Esophagus squamous epithelium (tissue), 5 donors: ENCODE data around the gene ATL2. TPM values are rescaled to one million over a fixed set of nuclear protein-coding genes. Genes with fewer than 3 reads are reported as not detected.
A peak's percentile ranks its signal among the peaks of the same experiment; 100 is the strongest.

Experiments
- DNase-seq: peaks from one replicate; lab custom pipeline; 2025; lab: John Stamatoyannopoulos, UW
- H3K27ac ChIP-seq, 4 donors: fragments of 200-600 bp; sonication (generic); one replicate each; pipeline ENCODE4 v1.5.1; 2016 to 2019; ENCODE audit warnings: mild to moderate bottlenecking in 1 of 4
- H3K27me3 ChIP-seq, 4 donors: fragments of 200-600 bp; sonication (generic); 1 replicate in 3 of 4; 2 replicates in 1 of 4; pipeline versions ENCODE4 v1.5.1 to v1.6.0; 2017 to 2021; ENCODE audit warnings: antibody characterized with exemption in 1 of 4
- H3K36me3 ChIP-seq, 3 donors: fragments of 200-600 bp; sonication (generic); one replicate each; pipeline ENCODE4 v1.5.1; 2016 to 2019
- H3K4me1 ChIP-seq, 3 donors: fragments of 200-600 bp; sonication (generic); one replicate each; pipeline ENCODE4 v1.5.1; 2017 to 2019
- H3K4me3 ChIP-seq, 4 donors: fragments of 200-600 bp; sonication (generic); 1 replicate in 3 of 4; 2 replicates in 1 of 4; pipeline ENCODE4 v1.5.1; 2016 to 2019; ENCODE audit warnings: mild to moderate bottlenecking in 2 of 4, moderate library complexity in 1 of 4
- H3K9me3 ChIP-seq, 3 donors: fragments of 200-600 bp; sonication (generic); one replicate each; pipeline ENCODE4 v1.5.1; 2016 to 2019
- POLR2A ChIP-seq, 4 donors: fragments of 450-650 bp; IDR thresholded peaks; one replicate each; pipeline ENCODE4 v1.6.1; 2017; ENCODE audit warnings: antibody characterized with exemption in 4 of 4, mild to moderate bottlenecking in 4 of 4, moderate library complexity in 3 of 4
- WGBS, 2 donors: methylation state at CpG; one replicate each; pipeline ENCODE4 v1.1.5; 2018; 5-methylcytosine and 5-hydroxymethylcytosine counted together
- intact Hi-C: fragments of 100-400 bp; cut with DNase I; formaldehyde crosslinking; loops from one replicate; pipeline ENCODE4 v1.15.0; 2022
- total RNA-seq, 4 donors: library from RNA; depleted of rRNA; stranded (reverse); fragments of >200 nt; gene quantifications; one replicate each; pipeline ENCODE4 v1.1.0, GENCODE V29; 2016
- TF ChIP-seq, protein P1 (sequence below), 6 experiments: fragments of 450-650 bp in 4 of 6; fragments of 200-600 bp in 2 of 6; sonication (generic) in 2 of 6; IDR thresholded peaks; one replicate each; pipeline ENCODE4 v1.5.1; 2016 to 2019; ENCODE audit warnings: antibody characterized with exemption in 6 of 6, mild to moderate bottlenecking in 4 of 6, moderate library complexity in 4 of 6
- donor health status: DM: yes; HTN: yes; CAD: no.

ATL2 gene
- 100 to 1,000 TPM in 2 of 4 donors, 10 to 100 TPM in 2; 65.2 to 178 (median 91.3) TPM for total RNA-seq

DNA sequence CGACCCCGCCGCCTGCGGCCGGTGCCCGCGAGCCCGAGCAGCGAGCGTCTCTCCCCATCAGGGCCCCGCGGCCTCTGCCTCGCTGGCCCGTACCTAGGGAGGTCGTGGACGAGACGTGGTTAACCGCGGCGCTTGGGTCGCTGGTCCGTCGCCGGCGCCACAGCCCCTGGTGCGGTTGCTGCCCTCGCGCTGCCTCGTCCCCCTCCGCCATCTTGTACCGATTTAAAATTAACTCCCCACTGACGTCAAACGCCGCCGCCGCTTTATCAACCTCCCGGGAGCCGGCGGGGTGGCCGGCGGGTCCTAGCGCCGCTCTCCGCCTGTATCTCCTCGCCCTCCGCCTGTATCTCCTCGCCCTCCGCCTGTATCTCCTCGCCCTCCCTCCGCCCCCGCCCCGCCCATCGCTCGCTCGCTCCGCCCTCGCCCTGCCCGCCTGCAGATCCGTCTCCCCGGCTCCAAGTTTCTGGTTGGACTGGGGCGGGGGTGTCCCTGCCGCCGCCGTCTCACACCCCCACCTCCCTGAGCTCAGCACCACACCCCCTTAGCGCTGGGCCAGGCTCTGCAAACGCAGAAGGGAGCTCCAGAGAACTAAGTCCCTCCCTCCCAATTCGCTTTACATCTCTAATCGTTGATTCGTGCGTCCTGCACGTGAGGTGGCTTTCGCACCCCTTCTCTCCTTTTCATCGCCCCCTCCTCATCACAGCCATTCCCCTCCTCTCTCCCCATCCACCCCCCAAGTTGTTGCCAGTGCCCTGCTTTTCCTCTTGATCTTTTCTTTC, at the start of gene ATL2:
ATL2 (minus strand) TSS at position 224 of the 779 bp plus-strand sequence; CDS start at position 211, 13 bp downstream.
- TF ChIP-seq, protein P1, sequence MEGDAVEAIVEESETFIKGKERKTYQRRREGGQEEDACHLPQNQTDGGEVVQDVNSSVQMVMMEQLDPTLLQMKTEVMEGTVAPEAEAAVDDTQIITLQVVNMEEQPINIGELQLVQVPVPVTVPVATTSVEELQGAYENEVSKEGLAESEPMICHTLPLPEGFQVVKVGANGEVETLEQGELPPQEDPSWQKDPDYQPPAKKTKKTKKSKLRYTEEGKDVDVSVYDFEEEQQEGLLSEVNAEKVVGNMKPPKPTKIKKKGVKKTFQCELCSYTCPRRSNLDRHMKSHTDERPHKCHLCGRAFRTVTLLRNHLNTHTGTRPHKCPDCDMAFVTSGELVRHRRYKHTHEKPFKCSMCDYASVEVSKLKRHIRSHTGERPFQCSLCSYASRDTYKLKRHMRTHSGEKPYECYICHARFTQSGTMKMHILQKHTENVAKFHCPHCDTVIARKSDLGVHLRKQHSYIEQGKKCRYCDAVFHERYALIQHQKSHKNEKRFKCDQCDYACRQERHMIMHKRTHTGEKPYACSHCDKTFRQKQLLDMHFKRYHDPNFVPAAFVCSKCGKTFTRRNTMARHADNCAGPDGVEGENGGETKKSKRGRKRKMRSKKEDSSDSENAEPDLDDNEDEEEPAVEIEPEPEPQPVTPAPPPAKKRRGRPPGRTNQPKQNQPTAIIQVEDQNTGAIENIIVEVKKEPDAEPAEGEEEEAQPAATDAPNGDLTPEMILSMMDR (IDR thresholded peaks at IDR 0.05) = no peak
- peak in 3 of 4 donors; percentile 93 to 96 (median 96) for TF ChIP-seq POLR2A (IDR thresholded peaks at IDR 0.05)
- intact Hi-C loops = loop anchor here (10.0 kb wide), 1 partner anchor 68 kb away; no protein-coding TSS in a partner anchor
- 0% methylated on average over 21 to 30 of the region's 73 CpGs for WGBS, 2 donors
- Histone ChIP-seq H3K4me3 (peak within 1 kb of the TSS; percentile 91 to 99 (median 97)), H3K27me3 (no peaks in the 10 kb centered on the region), H3K27ac (peak within 1 kb of the TSS; percentile 99 to 100 (median 100)), H3K4me1 (peaks cover 8 to 51% (median 13%) of the 10 kb centered on the region in 3 donors), H3K36me3 (no peaks in the 10 kb centered on the region), H3K9me3 (no peaks in the 10 kb centered on the region)
- DNase-seq = peak; percentile 88

DNA sequence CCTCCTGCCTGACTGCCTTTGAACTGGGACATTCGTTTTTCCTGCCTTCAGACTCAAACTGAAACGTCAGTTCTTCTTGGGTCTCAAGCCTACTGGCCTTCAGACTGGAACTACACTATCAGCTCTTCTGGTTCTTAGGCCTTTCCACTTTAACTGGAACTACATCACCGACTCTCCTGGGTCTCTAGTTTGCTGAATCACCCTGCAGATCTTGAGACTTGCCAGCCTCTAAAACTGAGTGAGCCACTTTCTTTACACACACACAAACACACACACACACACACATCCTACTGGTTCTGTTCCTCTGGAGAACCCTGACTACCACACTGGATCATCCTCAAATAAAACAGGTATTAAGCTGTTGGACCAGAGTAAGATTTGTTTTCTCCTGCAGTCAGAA, 46.7 kb upstream of the ATL2 start:
- no peaks in the 10 kb centered on the region for H3K27me3 ChIP-seq
- no peak overlapping the region for H3K27ac ChIP-seq
- DNase-seq = no peak
- intact Hi-C loops = no loop called here
- TF ChIP-seq, protein P1 (IDR thresholded peaks at IDR 0.05) = no peak
- no peak for TF ChIP-seq POLR2A (IDR thresholded peaks at IDR 0.05)
- no peaks in the 10 kb centered on the region for H3K36me3 ChIP-seq
- H3K4me1 ChIP-seq = peaks cover 0 to 33% (median 12%) of the 10 kb centered on the region in 3 donors
- no peak overlapping the region for H3K4me3 ChIP-seq
- no peaks in the 10 kb centered on the region for H3K9me3 ChIP-seq
- 68 to 72% methylated on average over 3 of the region's 3 CpGs for WGBS, 2 donors

DNA sequence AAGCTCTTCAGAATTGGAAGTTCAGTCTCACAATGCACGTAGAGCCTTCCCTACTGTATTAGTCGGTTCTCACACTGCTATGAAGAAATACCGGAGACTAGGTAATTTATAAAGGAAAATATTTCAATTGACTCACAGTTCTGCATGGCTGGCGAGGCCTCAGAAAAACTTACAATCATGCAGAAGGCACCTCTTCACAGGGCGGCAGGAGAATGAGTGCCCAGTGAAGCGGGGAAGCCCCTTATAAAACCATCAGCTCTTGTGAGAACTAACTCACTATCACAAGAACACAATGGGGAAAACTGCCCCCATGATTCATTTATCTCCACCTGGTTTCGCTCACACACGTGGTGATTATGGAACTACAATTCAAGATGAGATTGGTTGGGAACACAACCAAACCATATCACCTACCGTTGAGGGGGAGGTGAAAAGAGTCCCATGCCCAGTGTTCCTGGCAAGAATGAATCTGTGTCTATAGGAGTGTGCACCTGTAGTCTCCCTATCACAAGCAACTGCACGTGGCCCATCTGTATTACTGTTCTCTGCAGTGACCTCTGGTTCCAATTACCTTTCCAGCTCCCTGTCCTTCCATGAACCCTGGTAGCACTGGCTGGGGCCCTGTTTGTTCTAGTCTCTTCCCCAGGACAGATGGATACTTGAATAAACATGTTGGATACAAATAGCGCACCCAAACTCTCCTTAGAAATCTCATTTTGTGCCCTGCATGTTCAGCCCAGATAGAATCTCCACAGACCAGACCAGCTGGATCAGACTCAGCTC, 44.4 kb upstream of the ATL2 start:
- TF ChIP-seq, protein P1 (IDR thresholded peaks at IDR 0.05) = no peak
- TF ChIP-seq POLR2A (IDR thresholded peaks at IDR 0.05) = no peak
- no peaks in the 10 kb centered on the region for H3K27me3 ChIP-seq

DNA sequence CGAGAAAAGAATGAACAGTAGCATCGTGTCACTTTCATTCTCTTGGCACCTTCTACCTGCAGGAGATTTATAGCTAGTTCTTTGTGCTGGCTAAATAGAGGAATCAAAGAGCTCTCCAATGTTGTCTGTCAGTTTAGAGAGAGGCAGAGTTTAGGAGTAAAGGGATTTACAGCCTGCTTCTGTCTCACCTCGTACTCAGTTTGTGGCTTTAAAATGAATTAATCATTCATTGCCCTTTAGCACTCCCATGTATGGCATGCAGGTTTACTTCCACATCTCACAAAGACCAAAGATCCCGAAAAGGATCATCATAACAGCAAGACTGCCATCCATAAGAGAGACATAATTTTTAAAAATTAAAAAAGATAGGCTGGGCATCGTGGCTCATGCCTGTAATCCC, 42.4 kb upstream of the ATL2 start:
- peaks cover 8 to 61% (median 25%) of the 10 kb centered on the region in 3 donors for H3K4me1 ChIP-seq
- no peaks in the 10 kb centered on the region for H3K36me3 ChIP-seq
- H3K9me3 ChIP-seq = no peaks in the 10 kb centered on the region
- WGBS, 2 donors = 44 to 49% methylated on average over 5 of the region's 5 CpGs
- TF ChIP-seq, protein P1 (IDR thresholded peaks at IDR 0.05) = no peak
- no peak for TF ChIP-seq POLR2A (IDR thresholded peaks at IDR 0.05)
- intact Hi-C loops = no loop called here
- no peak for DNase-seq
- no peak overlapping the region for H3K4me3 ChIP-seq
- H3K27me3 ChIP-seq = no peaks in the 10 kb centered on the region
- H3K27ac ChIP-seq = peak overlapping the region in 2 of 4 donors; percentile 9 to 25

More for the DNA sequence above, 44.4 kb upstream of the ATL2 start:
- Histone ChIP-seq H3K4me1 (peaks cover 7 to 44% (median 23%) of the 10 kb centered on the region in 3 donors), H3K4me3 (no peak overlapping the region), H3K36me3 (no peaks in the 10 kb centered on the region), H3K27ac (no peak overlapping the region), H3K9me3 (no peaks in the 10 kb centered on the region)
- DNase-seq = no peak
- 78 to 81% methylated on average over 10 to 11 of the region's 11 CpGs for WGBS, 2 donors
- intact Hi-C loops = no loop called here
